Mucosa of descending colon (tissue), 3 donors: ENCODE measurements around the gene SLC9B2. TPM values are rescaled to one million over a fixed set of nuclear protein-coding genes. Genes with fewer than 3 reads are reported as not detected.

ENCODE experiments used
- ATAC-seq: fragments of 200-7000 bp; cut with Tn5 transposase; one replicate; pipeline ENCODE4 v1.9.1; 2020; ENCODE audit warnings: mild to moderate bottlenecking, moderate library complexity
- DNase-seq, 3 donors: peaks; one replicate each; pipeline ENCODE4 v3.0.0-alpha.2; 2020
- H3K36me3 ChIP-seq: fragments of 200-600 bp; one replicate; pipeline ENCODE4 v1.8.0; 2021; ENCODE audit warnings: low read depth, mild to moderate bottlenecking
- H3K4me1 ChIP-seq: fragments of 200-600 bp; one replicate; pipeline ENCODE4 v1.8.0; 2021; ENCODE audit warnings: low read depth, mild to moderate bottlenecking
- H3K4me3 ChIP-seq: fragments of 200-600 bp; one replicate; pipeline ENCODE4 v1.8.0; 2021; ENCODE audit warnings: mild to moderate bottlenecking
- H3K9me3 ChIP-seq: fragments of 200-600 bp; one replicate; pipeline ENCODE4 v1.8.0; 2021; ENCODE audit warnings: mild to moderate bottlenecking
- intact Hi-C, 2 donors: fragments of 100-400 bp; cut with DNase I in 1 of 2; cut with micrococcal nuclease in 1 of 2; formaldehyde crosslinking; loops; one replicate each; pipeline versions ENCODE4 v1.11.0 to v1.11.1; 2022; cut with DNase I, micrococcal nuclease
- total RNA-seq, 3 donors: library from RNA; stranded (reverse); fragmentation: NEBNext Ultra II Directional in 2 of 3; extraction: Animal tissue kit (Norgen Biotek cat#: 25700) in 2 of 3; gene quantifications; one replicate each; pipeline versions ENCODE4 v1.2.1 to v1.2.4, GENCODE V29; 2021 to 2023
- TF ChIP-seq, protein P1 (sequence below): fragments of 200-600 bp; IDR thresholded peaks from one replicate; pipeline ENCODE4 v1.8.0; 2022; ENCODE audit warnings: antibody characterized with exemption, mild to moderate bottlenecking
- donor health status: DM: no; HTN: no; CAD: no; lungs with moderate emphysema.
- donor health status: DM: no; HTN: no; CAD: no.
- donor health status: DM: no; HTN: yes; CAD: no.

The SLC9B2 gene
- total RNA-seq, 3 donors from 2014 or later = 0.84 to 9.7 (median 2.9) TPM

- Histone ChIP-seq H3K9me3 (no peaks in the 10 kb centered on the region), H3K4me3 (no peak overlapping the region), H3K36me3 (no peaks in the 10 kb centered on the region), H3K4me1 (no peaks in the 10 kb centered on the region)
- intact Hi-C loops = no loop called here
- DNase-seq (no peak), ATAC-seq (no peak)
- TF ChIP-seq, protein P1, sequence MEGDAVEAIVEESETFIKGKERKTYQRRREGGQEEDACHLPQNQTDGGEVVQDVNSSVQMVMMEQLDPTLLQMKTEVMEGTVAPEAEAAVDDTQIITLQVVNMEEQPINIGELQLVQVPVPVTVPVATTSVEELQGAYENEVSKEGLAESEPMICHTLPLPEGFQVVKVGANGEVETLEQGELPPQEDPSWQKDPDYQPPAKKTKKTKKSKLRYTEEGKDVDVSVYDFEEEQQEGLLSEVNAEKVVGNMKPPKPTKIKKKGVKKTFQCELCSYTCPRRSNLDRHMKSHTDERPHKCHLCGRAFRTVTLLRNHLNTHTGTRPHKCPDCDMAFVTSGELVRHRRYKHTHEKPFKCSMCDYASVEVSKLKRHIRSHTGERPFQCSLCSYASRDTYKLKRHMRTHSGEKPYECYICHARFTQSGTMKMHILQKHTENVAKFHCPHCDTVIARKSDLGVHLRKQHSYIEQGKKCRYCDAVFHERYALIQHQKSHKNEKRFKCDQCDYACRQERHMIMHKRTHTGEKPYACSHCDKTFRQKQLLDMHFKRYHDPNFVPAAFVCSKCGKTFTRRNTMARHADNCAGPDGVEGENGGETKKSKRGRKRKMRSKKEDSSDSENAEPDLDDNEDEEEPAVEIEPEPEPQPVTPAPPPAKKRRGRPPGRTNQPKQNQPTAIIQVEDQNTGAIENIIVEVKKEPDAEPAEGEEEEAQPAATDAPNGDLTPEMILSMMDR = no peak
Observed at GRCh38 chr4:103108542-103108941, 32.0 kb upstream of the SLC9B2 start.

DNA sequence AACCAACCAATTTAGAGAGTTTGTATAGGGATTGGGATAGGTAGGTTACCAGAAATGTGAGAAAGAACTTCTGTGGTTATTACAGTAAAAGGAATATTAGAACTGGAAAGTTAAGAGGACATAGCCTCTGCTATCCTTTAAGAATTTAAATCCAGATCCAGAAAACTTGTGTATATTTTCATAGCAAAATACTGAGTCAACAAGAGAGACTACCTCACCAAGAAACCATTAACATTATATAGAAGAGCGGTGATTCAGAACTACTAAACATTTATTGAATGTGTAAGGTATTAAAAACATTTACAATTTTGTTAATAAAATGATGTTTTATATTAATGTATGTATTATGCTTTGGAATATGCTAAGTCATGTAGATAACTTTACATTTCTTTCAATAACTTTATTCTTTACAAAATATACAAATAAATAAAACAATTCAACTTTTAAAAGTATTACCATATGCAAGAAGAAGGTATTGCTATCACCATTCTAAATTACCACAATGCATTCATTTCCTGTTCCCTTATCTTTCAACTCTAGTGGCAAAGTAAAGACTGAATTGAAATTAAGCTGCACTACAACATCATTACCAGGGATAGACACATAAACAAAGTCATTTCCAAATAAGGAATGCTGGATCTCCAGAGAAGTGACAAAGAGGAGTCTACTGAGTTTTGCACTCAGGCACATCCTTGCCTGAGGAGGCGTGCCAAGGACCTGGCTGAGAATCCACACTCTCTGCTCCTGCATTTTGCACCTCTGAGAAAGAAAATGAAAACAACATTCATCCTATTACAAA lies 29.2 kb upstream of the SLC9B2 start:
- intact Hi-C loops = no loop called here
- no peaks in the 10 kb centered on the region for H3K36me3 ChIP-seq
- TF ChIP-seq, protein P1 = no peak

DNA sequence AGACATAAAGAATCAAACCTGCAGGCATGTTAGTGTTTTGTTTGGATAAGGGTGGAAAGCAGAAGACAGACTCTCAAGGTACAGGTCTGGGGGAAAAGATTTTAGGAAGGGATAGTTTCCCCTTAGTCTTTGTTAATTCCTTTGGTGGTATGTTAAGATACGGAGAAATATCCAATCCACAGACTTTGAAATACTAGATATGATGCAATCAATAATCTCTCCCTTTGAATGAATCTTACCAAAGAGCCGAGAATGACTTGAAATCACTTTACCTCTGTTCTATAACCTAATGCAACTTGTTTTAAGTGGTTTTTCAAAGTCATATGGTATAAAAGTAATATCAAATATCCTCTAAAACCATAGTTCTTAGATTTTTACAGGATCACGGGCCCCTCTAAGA lies 28.3 kb upstream of the SLC9B2 start:
- H3K4me1 ChIP-seq = no peaks in the 10 kb centered on the region
- DNase-seq = no peak
- H3K4me3 ChIP-seq = no peak overlapping the region
- no peaks in the 10 kb centered on the region for H3K9me3 ChIP-seq
- intact Hi-C loops = no loop called here
- ATAC-seq = no peak
- TF ChIP-seq, protein P1 = no peak
- no peaks in the 10 kb centered on the region for H3K36me3 ChIP-seq

More for the DNA sequence above, 29.2 kb upstream of the SLC9B2 start:
- Histone ChIP-seq H3K4me3 (no peak overlapping the region), H3K9me3 (no peaks in the 10 kb centered on the region), H3K4me1 (no peaks in the 10 kb centered on the region)
- ATAC-seq (no peak), DNase-seq (no peak)

DNA sequence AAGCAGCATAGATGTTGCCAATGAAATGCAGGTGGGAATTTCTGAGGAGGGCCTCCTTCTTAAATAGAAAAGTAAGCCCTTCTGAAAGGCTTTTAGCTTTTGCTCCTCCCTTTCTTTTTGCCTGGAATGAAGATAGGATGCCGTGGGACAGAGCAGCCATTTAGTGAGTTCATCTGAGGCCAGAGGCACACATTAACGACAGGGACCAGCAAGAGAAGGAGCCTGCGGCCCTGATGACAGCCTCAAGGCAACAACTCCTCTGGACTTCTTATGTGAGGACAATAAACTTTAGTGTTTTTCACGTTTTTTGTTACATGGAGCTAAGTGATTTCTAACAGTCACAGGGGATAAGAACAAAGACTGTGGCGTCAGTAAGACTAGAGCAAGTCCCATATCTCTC lies 24.1 kb upstream of the SLC9B2 start:
- intact Hi-C loops = no loop called here
- Histone ChIP-seq H3K9me3 (no peaks in the 10 kb centered on the region), H3K4me1 (no peaks in the 10 kb centered on the region), H3K4me3 (no peak overlapping the region), H3K36me3 (no peaks in the 10 kb centered on the region)
- DNase-seq (no peak), ATAC-seq (no peak)
- TF ChIP-seq, protein P1 = no peak

DNA sequence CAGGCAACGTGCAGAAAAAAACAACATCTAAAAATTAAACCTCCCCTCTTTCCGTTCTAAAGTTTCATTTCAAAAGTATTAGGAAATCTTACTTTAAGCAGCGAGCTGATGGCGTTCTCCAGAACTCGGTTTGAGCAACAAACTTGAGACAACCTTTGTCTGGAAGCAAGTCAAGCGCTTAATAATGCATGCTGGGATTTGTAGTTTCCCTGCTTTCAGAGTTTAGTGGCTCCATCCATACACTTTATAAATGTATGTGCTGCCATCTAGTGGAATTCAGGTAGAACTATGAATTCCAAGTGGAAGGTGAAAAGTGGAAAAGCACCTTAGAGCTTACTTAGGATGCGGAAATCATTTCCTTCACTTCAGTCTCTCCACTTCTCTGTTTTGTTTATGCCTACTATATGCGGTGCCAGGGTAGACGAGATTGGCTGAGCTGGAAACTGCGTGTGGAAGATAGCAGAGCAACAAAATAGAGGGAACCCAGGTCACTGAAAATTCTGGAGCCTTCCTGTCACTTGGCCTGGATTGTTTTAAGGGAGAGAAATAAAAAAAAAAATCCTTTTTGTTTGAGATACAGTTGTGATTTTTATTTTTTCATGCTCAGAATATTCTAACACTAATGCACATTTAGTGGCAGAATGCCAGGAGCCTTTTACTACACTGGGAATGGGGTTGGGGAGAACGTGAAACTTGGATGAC lies 23.3 kb upstream of the SLC9B2 start, which contains the start of gene BDH2:
TSS of gene BDH2 (minus strand) at position 144 of the 702 bp plus-strand sequence. CDS start 3,580 bp downstream, outside the sequence.
- TF ChIP-seq, protein P1 = peak; percentile 28
- intact Hi-C loops = loop anchor here in 1 of 2 donors (5.0 kb wide), 1 partner anchor 668 kb away; no protein-coding TSS in a partner anchor
- no peaks in the 10 kb centered on the region for H3K36me3 ChIP-seq
- ATAC-seq (peak; percentile 99), DNase-seq (peak in 1 of 3 donors; percentile 73)
- H3K9me3 ChIP-seq = no peaks in the 10 kb centered on the region
- peak within 1 kb of the TSS; percentile 3 for H3K4me3 ChIP-seq
- H3K4me1 ChIP-seq = no peaks in the 10 kb centered on the region
